Calu3 (cell line): Measurements from ENCODE around the gene ATP2B3. TPM values are rescaled to one million over a fixed set of nuclear protein-coding genes. Genes with fewer than 3 reads are reported as not detected.

Source experiments
- BruUV-seq: library from RNA; stranded (reverse); fragments of 400-500 nt; replicated peaks from 2 replicates; lab custom pipeline; 2021; lab: Mats Ljungman, UMichigan
- CTCF ChIA-PET: fragments of 300-600 bp; sonication (Branson Sonifier 250); formaldehyde crosslinking; loops from one replicate; lab custom pipeline; 2022; ENCODE audit warnings: antibody characterized with exemption; lab: Charles Lee
- DNase-seq: peaks from one replicate; pipeline ENCODE4 v3.0.0; 2022
- H3K27ac Mint-ChIP-seq: one replicate; pipeline ENCODE4 v1.8.0; 2022; ENCODE audit warnings: mixed read lengths; ENCODE audit not compliant: unreplicated experiment
- H3K27me3 Mint-ChIP-seq: one replicate; pipeline ENCODE4 v1.8.0; 2022; ENCODE audit warnings: mixed read lengths; ENCODE audit not compliant: unreplicated experiment
- H3K36me3 Mint-ChIP-seq: one replicate; pipeline ENCODE4 v1.8.0; 2022; ENCODE audit warnings: mild to moderate bottlenecking, moderate library complexity, mixed read lengths; ENCODE audit not compliant: insufficient read depth, unreplicated experiment
- H3K4me1 Mint-ChIP-seq: one replicate; pipeline ENCODE4 v1.8.0; 2022; ENCODE audit warnings: mild to moderate bottlenecking, low read depth, mixed read lengths; ENCODE audit not compliant: unreplicated experiment
- H3K4me3 Mint-ChIP-seq: one replicate; pipeline ENCODE4 v1.8.0; 2022; ENCODE audit warnings: mild to moderate bottlenecking, low read depth, moderate library complexity, mixed read lengths; ENCODE audit not compliant: unreplicated experiment
- H3K9me3 Mint-ChIP-seq: one replicate; pipeline ENCODE4 v1.8.0; 2022; ENCODE audit warnings: low read depth, mixed read lengths; ENCODE audit not compliant: unreplicated experiment
- CTCF ChIP-seq: fragments of 200-600 bp; IDR thresholded peaks from one replicate; pipeline ENCODE4 v1.8.0; 2022; ENCODE audit warnings: antibody characterized with exemption; ENCODE audit not compliant: unreplicated experiment
- intact Hi-C: fragments of 100-400 bp; cut with micrococcal nuclease; formaldehyde crosslinking; loops from one replicate; pipeline ENCODE4 v1.10.0; 2022; ENCODE audit not compliant: unreplicated experiment
- total RNA-seq: library from RNA; stranded (reverse); gene quantifications from 2 replicates; pipeline ENCODE4 v1.2.3, GENCODE V29; 2022

Gene ATP2B3
- total RNA-seq, 1 experiment from 2014 or later: not detected

- Mint-ChIP-seq H3K4me3 (no peak overlapping the region), H3K4me1 (no peaks in the 10 kb centered on the region), H3K9me3 (no peaks in the 10 kb centered on the region), H3K27me3 (peaks cover 77% of the 10 kb centered on the region), H3K36me3 (peaks cover 5% of the 10 kb centered on the region), H3K27ac (no peak overlapping the region)
- no peak for TF ChIP-seq CTCF
- BruUV-seq: no TSS peak
- CTCF ChIA-PET: no interaction called here
- intact Hi-C loops: no loop called here
- DNase-seq: no peak
Measured at GRCh38 chrX:153522259-153522658, 4.8 kb downstream of the ATP2B3 start.

- Mint-ChIP-seq H3K36me3 (peaks cover 5% of the 10 kb centered on the region), H3K27me3 (peaks cover 86% of the 10 kb centered on the region), H3K4me1 (no peaks in the 10 kb centered on the region), H3K27ac (no peak overlapping the region), H3K4me3 (no peak overlapping the region), H3K9me3 (no peaks in the 10 kb centered on the region)
- CTCF ChIA-PET: interaction anchor here (0.8 kb wide), 1 partner anchor 503 kb away, joined by 5 read pairs; no protein-coding TSS in a partner anchor
- BruUV-seq: no TSS peak
- intact Hi-C loops: no loop called here
- no peak for DNase-seq
- TF ChIP-seq CTCF: no peak
Measured at GRCh38 chrX:153523269-153523668, 5.8 kb downstream of the ATP2B3 start.

GRCh38 chrX:153524234-153524633 is 6.8 kb downstream of the ATP2B3 start:
- Mint-ChIP-seq H3K27me3 (peaks cover 86% of the 10 kb centered on the region), H3K36me3 (peaks cover 5% of the 10 kb centered on the region), H3K9me3 (no peaks in the 10 kb centered on the region), H3K27ac (no peak overlapping the region), H3K4me3 (no peak overlapping the region), H3K4me1 (no peaks in the 10 kb centered on the region)
- DNase-seq: no peak
- no peak for TF ChIP-seq CTCF
- CTCF ChIA-PET: no interaction called here
- BruUV-seq: no TSS peak
- intact Hi-C loops: no loop called here

GRCh38 chrX:153525451-153525850 is 8.0 kb downstream of the ATP2B3 start:
- CTCF ChIA-PET: no interaction called here
- no TSS peak for BruUV-seq
- H3K27me3 Mint-ChIP-seq: peaks cover 79% of the 10 kb centered on the region
- TF ChIP-seq CTCF: no peak
- no peaks in the 10 kb centered on the region for H3K4me1 Mint-ChIP-seq
- H3K9me3 Mint-ChIP-seq: no peaks in the 10 kb centered on the region
- no peak overlapping the region for H3K27ac Mint-ChIP-seq
- H3K4me3 Mint-ChIP-seq: no peak overlapping the region
- no peak for DNase-seq
- intact Hi-C loops: no loop called here
- peaks cover 5% of the 10 kb centered on the region for H3K36me3 Mint-ChIP-seq
